ENCODE data around the gene THADA.

GRCh38 chr2:43280994-43281393, 314.8 kb downstream of the THADA start:
- TF ChIP-seq MAX (IDR thresholded peaks at IDR 0.05; ENCODE audit: insufficient read depth, insufficient read length) (no peak), CTCF (IDR thresholded peaks at IDR 0.05; ENCODE audit: extremely low read depth in 1 of 2, insufficient read depth in 1 of 2, low read depth in 1 of 2, low read length in 2 of 2) (no peak)

All from endothelial cell of umbilical vein (primary cell).